GM21717 (cell line): ENCODE measurements around the gene SLCO2A1.

Experiments
- ATAC-seq: cut with Tn5 transposase; IDR thresholded peaks from one replicate; pipeline ENCODE4 v1.9.1; 2021; ENCODE audit warnings: mild to moderate bottlenecking, moderate library complexity; ENCODE audit not compliant: unreplicated experiment

The SLCO2A1 gene

GRCh38 chr3:133915685-133916658 is 113.8 kb downstream of the SLCO2A1 start:
- no peak for ATAC-seq

- ATAC-seq = no peak
These were observed 114.7 kb downstream of the SLCO2A1 start for GRCh38 chr3:133914839-133915600.

DNA sequence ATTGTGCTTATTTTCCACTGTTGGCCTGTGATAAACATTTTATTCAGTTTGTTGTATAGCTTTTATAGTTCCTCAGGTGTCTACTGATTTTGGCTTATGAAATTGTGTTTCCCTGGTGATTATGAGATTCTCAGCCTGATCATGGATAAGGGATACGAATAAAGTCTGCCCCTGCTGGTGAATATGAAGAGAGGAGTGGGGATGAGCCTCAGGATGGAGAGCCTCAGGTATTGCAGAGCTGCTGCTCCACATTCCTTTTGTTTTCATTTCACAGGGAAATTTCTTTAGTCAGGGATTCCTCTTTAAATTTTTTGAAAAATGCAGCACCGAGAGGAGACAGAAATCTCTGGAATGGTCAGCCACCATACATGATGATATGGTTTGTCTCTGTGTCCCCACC is 119.3 kb downstream of the SLCO2A1 start:
- no peak for ATAC-seq

GRCh38 chr3:133905376-133905775 is 124.3 kb downstream of the SLCO2A1 start:
- ATAC-seq = no peak

DNA sequence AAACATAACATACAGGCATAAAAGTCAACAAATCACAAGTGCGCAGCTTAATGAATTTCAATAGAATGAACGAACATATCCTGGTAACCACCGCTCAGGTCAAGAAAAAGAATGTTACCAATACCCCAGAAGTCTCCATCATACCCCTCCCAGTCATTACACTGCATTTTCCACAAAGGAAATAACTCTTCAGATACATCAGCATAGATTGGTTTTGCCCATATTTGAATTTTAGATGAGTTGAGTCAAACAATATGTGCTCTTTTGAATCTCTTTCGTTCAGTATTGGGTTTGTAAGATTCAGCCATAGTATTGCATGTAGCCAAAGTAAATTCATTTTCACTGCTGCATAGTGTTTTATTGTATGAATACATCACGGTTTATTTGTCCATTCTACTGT is 127.9 kb downstream of the SLCO2A1 start:
- no peak for ATAC-seq

DNA sequence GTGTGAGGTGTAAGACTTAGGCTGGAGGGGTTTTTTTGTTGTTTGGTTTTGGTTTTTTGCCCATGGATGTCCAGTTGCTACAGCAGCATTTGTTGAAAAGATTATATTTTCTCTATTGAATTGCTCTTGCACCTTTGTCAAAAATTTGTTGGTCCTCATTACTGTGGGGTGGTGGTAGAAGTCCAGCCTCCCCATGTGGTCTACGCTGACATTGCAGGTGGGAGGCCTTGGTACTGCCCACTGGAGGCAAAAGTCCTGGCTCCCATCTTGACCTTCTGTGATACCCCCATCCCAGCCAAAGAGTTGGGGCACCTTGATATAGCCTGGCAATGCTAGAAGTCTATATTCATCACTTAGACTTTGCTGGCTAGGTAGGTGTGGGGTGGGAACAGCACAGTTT is 128.6 kb downstream of the SLCO2A1 start:
- no peak for ATAC-seq

DNA sequence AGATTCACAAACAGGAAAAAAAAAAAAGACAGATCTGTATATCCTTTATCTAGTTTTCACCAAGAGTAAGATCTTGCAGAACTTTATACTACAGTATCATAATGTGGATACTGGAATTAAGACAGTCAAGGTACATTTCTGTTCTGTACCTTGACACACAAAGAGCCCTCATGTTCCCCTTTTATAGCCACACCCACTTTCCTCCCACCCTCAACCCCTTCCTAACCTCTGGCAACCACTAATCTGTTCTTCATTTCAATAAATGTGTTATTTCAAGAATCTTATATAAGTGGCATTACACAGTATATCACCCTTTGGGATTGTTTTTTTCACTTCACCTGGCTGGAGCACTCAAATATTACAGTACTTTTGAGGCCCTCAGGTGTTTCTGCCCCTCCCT is 130.4 kb downstream of the SLCO2A1 start:
- ATAC-seq = no peak

DNA sequence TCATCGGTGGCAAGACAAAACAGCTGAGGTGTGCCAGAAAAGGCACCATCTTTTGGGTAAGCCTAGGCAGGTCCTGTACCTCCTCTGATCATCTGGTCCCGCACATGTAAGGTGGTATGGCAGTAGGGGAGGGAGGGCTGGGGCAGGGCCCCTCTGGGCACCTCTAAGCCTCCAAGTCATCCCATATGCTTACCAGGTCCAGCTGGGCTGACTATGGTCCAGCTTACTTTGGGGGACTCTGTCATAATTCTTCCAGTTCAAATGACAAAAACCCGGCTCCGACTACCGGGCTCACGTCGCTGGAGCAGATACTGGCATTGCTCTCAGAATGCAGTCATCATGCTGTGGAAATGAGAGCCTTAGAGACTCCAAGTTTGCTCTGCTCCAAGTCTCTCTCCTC is 132.2 kb downstream of the SLCO2A1 start:
- no peak for ATAC-seq

GRCh38 chr3:133896002-133896761 is 133.5 kb downstream of the SLCO2A1 start:
- ATAC-seq = no peak

DNA sequence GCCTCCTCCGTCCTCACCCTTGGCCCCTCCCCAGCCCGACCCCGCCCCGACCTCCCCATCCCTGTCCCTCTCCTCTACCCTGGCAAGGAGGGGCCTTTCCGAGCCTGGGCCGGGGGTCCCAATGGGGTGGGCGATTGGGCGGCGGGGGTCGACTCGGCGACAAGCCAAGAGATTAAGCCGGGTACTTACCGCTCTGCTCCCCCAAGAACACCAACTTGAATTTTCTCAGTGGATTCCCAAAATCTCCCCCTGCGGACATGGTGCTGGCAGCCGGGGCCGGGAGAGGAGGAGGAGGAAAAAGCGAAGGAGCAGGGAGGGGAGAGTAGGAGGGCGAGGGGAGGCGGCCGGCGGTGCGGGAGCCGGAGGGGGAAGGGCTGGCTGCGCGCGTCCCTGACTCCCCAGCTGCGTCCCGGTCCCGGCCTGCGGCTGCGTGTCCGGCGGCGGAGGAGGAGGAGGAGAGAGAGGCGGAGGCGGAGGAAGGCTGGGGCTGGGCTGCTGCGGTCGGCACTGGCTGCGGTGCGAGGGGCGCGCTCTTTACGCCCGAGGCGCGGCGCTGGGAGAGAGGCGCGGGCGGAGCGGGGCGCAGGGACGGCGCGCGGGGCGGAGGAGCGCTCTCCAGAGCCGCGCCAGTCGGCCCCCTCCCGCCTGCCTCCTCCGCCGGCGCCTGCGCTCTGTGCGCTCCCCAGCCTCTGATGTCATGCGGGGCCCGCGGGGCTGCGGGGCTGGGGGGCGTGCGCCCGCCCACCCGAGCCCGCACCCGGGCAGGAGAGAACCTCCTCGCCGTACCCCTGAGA is 134.3 kb downstream of the SLCO2A1 start, which contains the start of gene RAB6B:
Gene RAB6B, minus strand, starts transcription at position 675 of the 794 bp plus-strand sequence. Its CDS starts 416 bp downstream, at position 259.
- ATAC-seq = no peak

DNA sequence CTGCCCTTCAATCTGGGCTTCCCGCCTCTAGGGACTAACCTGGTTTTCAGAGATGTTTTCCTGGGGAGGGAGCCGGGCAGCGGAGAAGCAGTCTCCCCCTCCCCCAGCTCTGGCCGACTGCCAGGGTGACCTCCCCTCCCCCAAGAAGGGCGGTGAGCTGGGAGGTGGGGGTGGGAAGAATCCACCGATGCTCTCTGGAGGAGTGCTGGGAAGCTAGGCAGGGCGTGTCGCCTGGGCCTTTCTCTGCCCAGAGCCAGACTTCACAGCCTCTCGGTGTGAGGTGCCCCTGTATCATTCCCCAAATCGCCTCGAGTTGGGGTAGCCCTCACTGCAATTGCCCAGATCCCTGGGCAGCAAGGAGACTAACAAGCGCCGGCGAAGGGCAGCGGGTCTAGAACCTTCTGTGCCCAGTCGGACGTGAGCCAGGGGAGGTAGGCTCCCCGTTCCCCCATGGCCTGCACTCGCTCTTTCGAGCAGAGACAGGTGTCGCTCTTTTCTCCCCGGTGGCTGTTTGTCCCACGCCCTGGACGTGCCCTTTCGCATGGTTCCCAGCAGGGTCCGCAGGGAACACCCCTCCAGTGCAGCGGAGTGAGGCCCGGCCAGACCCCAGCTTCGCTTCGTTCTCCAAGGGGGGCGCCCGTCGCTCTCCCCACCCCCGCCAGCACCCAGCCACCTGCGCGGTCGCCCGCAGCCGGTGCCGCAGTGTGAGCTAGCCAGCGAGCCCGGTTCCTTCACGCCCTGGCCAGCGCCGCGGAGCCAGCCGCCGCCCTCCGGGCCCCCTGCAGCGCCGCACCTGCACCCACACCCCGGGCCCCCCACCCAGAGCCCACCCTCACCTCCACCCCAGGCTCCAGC is 135.1 kb downstream of the SLCO2A1 start:
- no peak for ATAC-seq

GRCh38 chr3:133893683-133894352 is 135.9 kb downstream of the SLCO2A1 start:
- no peak for ATAC-seq

GRCh38 chr3:133892541-133893231 is 137.0 kb downstream of the SLCO2A1 start:
- no peak for ATAC-seq

- no peak for ATAC-seq
These were observed 137.9 kb downstream of the SLCO2A1 start for GRCh38 chr3:133891662-133892378.

DNA sequence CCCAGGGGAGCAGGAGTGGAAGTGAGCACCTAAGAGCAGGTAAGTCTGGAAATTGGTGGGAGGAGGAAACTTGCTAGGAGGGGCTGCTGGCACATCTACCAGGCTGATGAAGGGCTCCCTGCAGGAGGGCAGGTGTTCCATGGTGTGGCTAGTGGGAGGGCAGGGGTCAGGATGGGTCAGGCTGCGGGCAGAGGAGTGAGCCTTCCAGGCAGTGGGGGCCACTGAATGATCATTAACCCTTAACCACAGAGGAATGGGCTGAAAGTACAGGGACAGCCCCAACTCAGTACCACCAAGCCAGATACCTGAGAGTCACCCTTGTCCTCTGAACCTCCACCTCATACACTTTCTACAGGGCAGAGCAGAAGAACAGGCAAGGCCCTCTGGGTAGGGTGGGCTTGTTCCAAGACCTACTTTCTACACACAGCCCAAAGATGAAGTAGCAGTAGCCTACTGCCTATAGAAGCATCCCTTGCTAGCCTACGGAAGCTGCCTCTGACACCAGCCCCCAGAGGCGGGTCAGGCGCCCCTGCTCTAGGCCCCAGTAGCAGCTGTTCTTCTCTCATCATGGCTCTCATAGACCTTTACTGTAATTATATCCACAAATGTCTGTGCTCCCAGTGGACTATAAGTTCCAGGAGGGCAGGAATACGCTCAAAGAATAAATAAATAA is 138.6 kb downstream of the SLCO2A1 start:
- no peak for ATAC-seq

DNA sequence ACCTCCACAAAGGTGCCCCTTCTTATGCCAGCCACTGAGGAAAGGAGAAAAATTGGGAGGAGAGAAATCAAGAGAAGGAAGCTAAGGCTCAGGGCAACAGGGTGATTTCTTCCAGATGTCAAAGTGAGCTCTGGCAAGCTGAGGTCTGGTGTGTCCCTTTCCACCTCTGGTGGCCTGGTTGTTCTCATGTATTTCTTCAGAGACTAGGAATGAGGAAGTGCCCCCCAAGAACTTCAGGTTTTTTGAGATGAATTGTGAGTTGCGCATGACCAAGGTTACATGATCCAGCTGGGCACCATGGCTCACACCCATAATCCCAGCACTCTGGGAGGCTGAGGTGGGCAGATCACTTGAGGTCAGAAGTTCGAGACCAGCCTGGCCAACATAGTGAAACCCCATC is 139.7 kb downstream of the SLCO2A1 start:
- no peak for ATAC-seq

DNA sequence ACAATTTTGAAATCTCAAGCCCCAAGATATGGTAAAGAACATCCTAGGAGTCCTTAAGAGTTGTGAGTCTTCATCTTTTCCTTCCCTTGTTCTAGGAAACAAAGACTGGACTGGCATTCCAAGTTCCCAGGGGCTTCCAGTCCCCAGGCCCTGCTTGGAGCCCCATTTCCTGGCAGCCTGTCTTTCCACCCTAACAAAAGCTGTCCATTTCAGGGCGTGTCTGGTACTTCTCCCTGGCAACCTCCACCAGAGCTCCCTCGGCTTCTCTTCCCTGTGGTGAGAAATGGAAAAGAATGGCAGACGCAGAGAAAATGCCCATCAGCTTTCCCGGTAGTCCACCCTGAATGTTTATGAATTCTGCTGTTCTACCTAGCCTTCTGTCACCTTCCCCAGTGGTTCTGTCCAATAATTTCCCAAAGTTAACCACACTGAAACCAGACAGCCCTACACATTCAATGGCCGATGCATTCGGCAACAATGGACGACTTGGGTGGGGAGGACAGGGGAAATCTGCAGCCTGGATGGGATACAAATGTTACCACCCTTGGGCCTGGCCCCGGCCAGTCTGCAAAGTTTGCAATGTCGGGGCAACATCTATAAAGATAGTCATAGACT is 140.9 kb downstream of the SLCO2A1 start:
- ATAC-seq = no peak
